Upper lobe of right lung (tissue), 1 donor: ENCODE results near the gene BRIX1. TPM values are rescaled to one million over a fixed set of nuclear protein-coding genes. Genes with fewer than 3 reads are reported as not detected.
A peak's percentile ranks its signal among the peaks of the same experiment; 100 is the strongest.
"Not testable (repeated sequence)": the region's sequence is repeated elsewhere in the genome, so short reads cannot be mapped to it uniquely, and the experiment has no call there.

Source experiments
- ATAC-seq: fragments of 200-7000 bp; cut with Tn5 transposase; one replicate; pipeline ENCODE4 v1.9.1; 2020; ENCODE audit warnings: mild to moderate bottlenecking, moderate library complexity
- DNase-seq: peaks from one replicate; pipeline ENCODE4 v3.0.0-alpha.2; 2020
- H3K27ac ChIP-seq: fragments of 200-600 bp; one replicate; pipeline ENCODE4 v1.8.0; 2022
- H3K27me3 ChIP-seq: fragments of 200-600 bp; one replicate; pipeline ENCODE4 v1.8.0; 2022; ENCODE audit warnings: mild to moderate bottlenecking
- H3K36me3 ChIP-seq: fragments of 200-600 bp; one replicate; pipeline ENCODE4 v1.8.0; 2022
- H3K4me1 ChIP-seq: fragments of 200-600 bp; one replicate; pipeline ENCODE4 v1.8.0; 2022
- H3K4me3 ChIP-seq: fragments of 200-600 bp; one replicate; pipeline ENCODE4 v1.8.0; 2022; ENCODE audit warnings: mild to moderate bottlenecking
- H3K9me3 ChIP-seq: fragments of 200-600 bp; one replicate; pipeline ENCODE4 v1.8.0; 2022
- CTCF ChIP-seq: fragments of 200-600 bp; IDR thresholded peaks from one replicate; pipeline ENCODE4 v1.8.0; 2022; ENCODE audit warnings: antibody characterized with exemption
- intact Hi-C: fragments of 100-400 bp; cut with DNase I; formaldehyde crosslinking; loops from one replicate; pipeline ENCODE4 v1.11.0; 2022
- total RNA-seq: library from RNA; stranded (reverse); fragmentation: NEBNext Ultra II Directional; extraction: Animal tissue kit (Norgen Biotek cat#: 25700); gene quantifications from one replicate; pipeline ENCODE4 v1.2.1, GENCODE V29; 2021
- donor health status: DM: no; HTN: yes; CAD: no; lungs with severe emphysema.

The BRIX1 gene
- total RNA-seq, 1 donor from 2014 or later, result 19.8 TPM

- H3K27ac ChIP-seq, result peak overlapping the region; percentile 92
- peaks cover 57% of the 10 kb centered on the region for H3K36me3 ChIP-seq
- peak; percentile 67 for DNase-seq
- no peaks in the 10 kb centered on the region for H3K9me3 ChIP-seq
- peaks cover 28% of the 10 kb centered on the region for H3K4me1 ChIP-seq
- H3K27me3 ChIP-seq, result no peaks in the 10 kb centered on the region
- intact Hi-C loops, result no loop called here
- TF ChIP-seq CTCF, result no peak
- H3K4me3 ChIP-seq, result peak overlapping the region; percentile 93
- peak; percentile 4 for ATAC-seq
Measured at GRCh38 chr5:34914671-34915138, 806 bp upstream of the BRIX1 start.

- Histone ChIP-seq H3K27ac (peak overlapping the region; percentile 92), H3K36me3 (peaks cover 57% of the 10 kb centered on the region), H3K4me1 (peaks cover 28% of the 10 kb centered on the region), H3K27me3 (no peaks in the 10 kb centered on the region), H3K4me3 (peak overlapping the region; percentile 93), H3K9me3 (no peaks in the 10 kb centered on the region)
- intact Hi-C loops, result no loop called here
- ATAC-seq, result no peak
- no peak for DNase-seq
- TF ChIP-seq CTCF, result no peak
Measured at GRCh38 chr5:34915856-34916192, 313 bp downstream of the BRIX1 start.

GRCh38 chr5:34916518-34916917 lies 1.0 kb downstream of the BRIX1 start:
- Histone ChIP-seq H3K27ac (no peak overlapping the region), H3K9me3 (no peaks in the 10 kb centered on the region), H3K27me3 (no peaks in the 10 kb centered on the region), H3K36me3 (peaks cover 56% of the 10 kb centered on the region), H3K4me1 (peaks cover 28% of the 10 kb centered on the region), H3K4me3 (peak overlapping the region; percentile 93)
- TF ChIP-seq CTCF, result no peak
- no peak for DNase-seq
- ATAC-seq, result no peak
- intact Hi-C loops, result no loop called here

GRCh38 chr5:34918025-34918424 lies 2.5 kb downstream of the BRIX1 start:
- no peak for TF ChIP-seq CTCF
- Histone ChIP-seq H3K9me3 (no peaks in the 10 kb centered on the region), H3K27me3 (no peaks in the 10 kb centered on the region), H3K4me1 (peaks cover 28% of the 10 kb centered on the region), H3K36me3 (peaks cover 57% of the 10 kb centered on the region), H3K27ac (no peak overlapping the region), H3K4me3 (no peak overlapping the region)
- ATAC-seq (no peak), DNase-seq (no peak)
- intact Hi-C loops, result no loop called here

- Histone ChIP-seq H3K27ac (no peak overlapping the region), H3K36me3 (peaks cover 59% of the 10 kb centered on the region), H3K4me1 (peaks cover 22% of the 10 kb centered on the region), H3K4me3 (no peak overlapping the region), H3K27me3 (no peaks in the 10 kb centered on the region), H3K9me3 (no peaks in the 10 kb centered on the region)
- TF ChIP-seq CTCF, result no peak
- intact Hi-C loops, result no loop called here
- DNase-seq, result no peak
- no peak for ATAC-seq
Measured at GRCh38 chr5:34919077-34919476, 3.6 kb downstream of the BRIX1 start.

- H3K9me3 ChIP-seq, intact Hi-C loops, ATAC-seq, H3K27me3 ChIP-seq, DNase-seq, H3K4me3 ChIP-seq, H3K27ac ChIP-seq, H3K4me1 ChIP-seq: not testable (repeated sequence)
- peaks cover 84% of the 10 kb centered on the region for H3K36me3 ChIP-seq
Measured at GRCh38 chr5:34923256-34923655, 7.7 kb downstream of the BRIX1 start.
